DOHH2 (cell line): ENCODE data around the gene MYO10.
"Not testable (repeated sequence)": the region's sequence is repeated elsewhere in the genome, so short reads cannot be mapped to it uniquely, and the experiment has no call there.

Source experiments
- H3F3A ChIP-seq: fragments of 200-600 bp; sonication (generic), shearing (Covaris generic); 2 replicates; pipeline ENCODE4 v1.6.0; 2016; ENCODE audit warnings: antibody characterized with exemption, mild to moderate bottlenecking; ENCODE audit not compliant: control insufficient read depth, insufficient read depth
- H3K27ac ChIP-seq: fragments of 200-600 bp; sonication (generic); 2 replicates; pipeline ENCODE4 v1.5.1; 2014; ENCODE audit warnings: low read depth, mild to moderate bottlenecking, low read length, moderate library complexity
- H3K27me3 ChIP-seq: fragments of 200-600 bp; sonication (generic); 2 replicates; pipeline ENCODE4 v1.6.1; 2014; ENCODE audit warnings: mild to moderate bottlenecking, low read length, mixed read lengths; ENCODE audit not compliant: control insufficient read depth
- H3K36me3 ChIP-seq: fragments of 200-600 bp; sonication (generic); 2 replicates; pipeline ENCODE4 v1.6.1; 2014; ENCODE audit warnings: mild to moderate bottlenecking, low read length, moderate library complexity, mixed read lengths; ENCODE audit not compliant: control insufficient read depth
- H3K4me1 ChIP-seq: fragments of 200-600 bp; sonication (generic); 2 replicates; pipeline ENCODE4 v1.6.1; 2014; ENCODE audit warnings: mild to moderate bottlenecking, low read length, mixed read lengths; ENCODE audit not compliant: control insufficient read depth
- H3K4me2 ChIP-seq: fragments of 200-600 bp; sonication (generic); 2 replicates; pipeline ENCODE4 v1.6.0; 2014; ENCODE audit warnings: mild to moderate bottlenecking, low read length, moderate library complexity
- H3K4me3 ChIP-seq: fragments of 200-600 bp; sonication (generic); 2 replicates; pipeline ENCODE4 v1.5.1; 2014; ENCODE audit warnings: mild to moderate bottlenecking, low read length, mixed read lengths
- H3K79me2 ChIP-seq: fragments of 200-600 bp; sonication (generic); 2 replicates; pipeline ENCODE4 v1.6.1; 2014; ENCODE audit warnings: mild to moderate bottlenecking, low read length, mixed read lengths; ENCODE audit not compliant: control insufficient read depth
- H3K9me2 ChIP-seq: fragments of 200-600 bp; sonication (generic); replicated peaks from 2 replicates; pipeline ENCODE4 v1.6.1; 2014; ENCODE audit warnings: mild to moderate bottlenecking, low read length, mixed read lengths; ENCODE audit not compliant: control insufficient read depth
- H3K9me3 ChIP-seq: fragments of 200-600 bp; sonication (generic); 2 replicates; pipeline ENCODE4 v1.6.1; 2014; ENCODE audit warnings: antibody characterized with exemption, low read length, mixed read lengths; ENCODE audit not compliant: control insufficient read depth, insufficient read depth
- H4K20me1 ChIP-seq: fragments of 200-600 bp; sonication (generic); 2 replicates; pipeline ENCODE4 v1.6.0; 2014; ENCODE audit warnings: low read depth, mild to moderate bottlenecking, antibody characterized with exemption, low read length, moderate library complexity; ENCODE audit not compliant: control insufficient read depth, insufficient read depth
- CTCF ChIP-seq: fragments of 200-600 bp; sonication (generic); IDR thresholded peaks from one replicate; pipeline ENCODE4 v1.5.1; 2014; ENCODE audit warnings: antibody characterized with exemption, mild to moderate bottlenecking, low read depth, low read length; ENCODE audit not compliant: poor library complexity, severe bottlenecking
- EZH2phosphoT487 ChIP-seq: fragments of 200-600 bp; sonication (generic); IDR thresholded peaks from 2 replicates; pipeline ENCODE4 v1.6.1; 2017; ENCODE audit warnings: borderline replicate concordance, mild to moderate bottlenecking, antibody characterized with exemption, low read length, moderate library complexity, mixed read lengths

MYO10 gene

GRCh38 chr5:16763211-16763610 is 172.9 kb downstream of the MYO10 start:
- H3K4me1 ChIP-seq, result no peaks in the 10 kb centered on the region
- no peaks in the 10 kb centered on the region for H3K9me3 ChIP-seq
- H3K4me3 ChIP-seq, result no peak overlapping the region
- H4K20me1 ChIP-seq, result no peaks in the 10 kb centered on the region
- no peaks in the 10 kb centered on the region for H3K36me3 ChIP-seq
- no peaks in the 10 kb centered on the region for H3K9me2 ChIP-seq
- H3K4me2 ChIP-seq, result no peak overlapping the region
- TF ChIP-seq EZH2phosphoT487, result no peak
- no peak for TF ChIP-seq CTCF
- no peak overlapping the region for H3K27ac ChIP-seq
- H3K79me2 ChIP-seq, result no peaks in the 10 kb centered on the region
- H3K27me3 ChIP-seq, result no peaks in the 10 kb centered on the region
- H3F3A ChIP-seq, result no peaks in the 10 kb centered on the region

DNA sequence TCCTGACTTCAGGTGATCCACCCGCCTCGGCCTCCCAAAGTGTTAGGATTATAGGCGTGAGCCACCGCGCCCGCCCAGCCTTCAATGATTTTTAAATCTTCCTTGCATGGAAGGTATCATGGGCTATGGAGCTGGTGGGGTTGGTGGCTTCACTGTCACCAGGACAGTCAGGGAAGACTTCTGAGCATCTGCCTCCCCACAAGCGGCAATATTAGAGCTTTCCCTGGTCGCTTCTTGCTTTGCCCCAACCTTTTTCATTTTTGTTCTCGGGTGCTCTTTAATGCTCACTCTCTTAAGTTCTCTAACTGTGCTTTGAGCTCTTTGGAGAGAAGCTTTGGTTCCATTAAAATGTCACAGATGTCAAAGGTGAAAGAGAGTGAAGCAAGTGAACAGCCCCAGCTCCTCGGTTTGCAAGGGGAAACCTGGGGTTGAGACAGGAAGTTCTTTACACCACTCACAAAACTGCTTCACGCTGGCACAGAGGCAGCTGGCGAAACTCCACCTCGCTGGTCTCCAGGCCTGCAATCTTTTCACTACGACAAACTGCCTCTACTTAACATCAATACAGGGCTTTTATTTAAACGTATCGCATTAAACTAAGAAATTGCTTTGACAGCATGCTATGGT is 176.8 kb downstream of the MYO10 start:
- Histone ChIP-seq H3K9me3 (no peaks in the 10 kb centered on the region), H3K27me3 (no peaks in the 10 kb centered on the region), H3F3A (no peaks in the 10 kb centered on the region), H3K4me1 (no peaks in the 10 kb centered on the region), H3K4me2 (no peak overlapping the region), H3K27ac (no peak overlapping the region), H3K4me3 (no peak overlapping the region), H4K20me1 (no peaks in the 10 kb centered on the region), H3K36me3 (no peaks in the 10 kb centered on the region), H3K9me2 (no peaks in the 10 kb centered on the region), H3K79me2 (no peaks in the 10 kb centered on the region)
- TF ChIP-seq CTCF, result no peak
- no peak for TF ChIP-seq EZH2phosphoT487

GRCh38 chr5:16757989-16758501 is 178.0 kb downstream of the MYO10 start:
- Histone ChIP-seq H3K27me3 (no peaks in the 10 kb centered on the region), H4K20me1 (no peaks in the 10 kb centered on the region), H3K79me2 (no peaks in the 10 kb centered on the region), H3K36me3 (no peaks in the 10 kb centered on the region), H3K9me3 (no peaks in the 10 kb centered on the region), H3K27ac (no peak overlapping the region), H3F3A (no peaks in the 10 kb centered on the region), H3K9me2 (no peaks in the 10 kb centered on the region), H3K4me2 (no peak overlapping the region), H3K4me1 (no peaks in the 10 kb centered on the region), H3K4me3 (no peak overlapping the region)
- no peak for TF ChIP-seq EZH2phosphoT487
- TF ChIP-seq CTCF, result no peak

DNA sequence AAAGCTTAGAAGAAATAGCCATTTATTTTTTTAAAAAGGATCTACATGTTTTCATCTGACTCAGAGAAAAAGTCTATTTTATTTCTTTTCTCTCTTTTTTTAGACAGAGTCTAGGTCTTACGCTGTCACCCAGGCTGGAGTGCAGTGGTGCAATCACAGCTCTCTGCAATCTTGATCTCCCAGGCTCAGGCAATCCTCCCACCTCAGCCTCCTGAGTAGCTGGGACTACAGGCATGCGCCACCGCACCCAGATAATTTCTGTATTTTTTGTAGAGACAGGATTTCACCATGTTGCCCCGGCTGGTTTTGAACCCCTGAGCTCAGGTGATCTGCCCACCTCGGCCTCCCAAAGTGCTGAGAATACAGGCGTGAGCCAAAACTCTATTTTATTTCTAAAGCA is 178.5 kb downstream of the MYO10 start:
- H3F3A ChIP-seq, H3K27me3 ChIP-seq, H3K9me3 ChIP-seq, H3K36me3 ChIP-seq, H3K4me3 ChIP-seq, H3K79me2 ChIP-seq, H4K20me1 ChIP-seq, H3K27ac ChIP-seq, H3K9me2 ChIP-seq, H3K4me2 ChIP-seq, H3K4me1 ChIP-seq: not testable (repeated sequence)
